Liver (tissue), 3 donors: ENCODE measurements around the gene SCN8A.

Experiments
- JUND ChIP-seq, 2 donors: IDR thresholded peaks; 2 replicates each; pipeline ENCODE4 v1.6.1; 2016; ENCODE audit warnings: antibody characterized with exemption in 2 of 2
- RAD21 ChIP-seq, 2 donors: IDR thresholded peaks; 2 replicates each; pipeline ENCODE4 v1.6.1; 2016; ENCODE audit warnings: antibody characterized with exemption in 2 of 2, mild to moderate bottlenecking in 2 of 2
- TAF1 ChIP-seq: conservative IDR thresholded peaks from 2 replicates; pipeline ENCODE4 v1.6.1; 2016; ENCODE audit warnings: antibody characterized with exemption, mild to moderate bottlenecking
- TF ChIP-seq, protein P1 (sequence below): IDR thresholded peaks from 2 replicates; pipeline ENCODE4 v1.6.1; 2016; ENCODE audit warnings: antibody characterized with exemption, mild to moderate bottlenecking
- TF ChIP-seq, protein P2 (sequence below): fragments of 150-350 bp; IDR thresholded peaks from 2 replicates; pipeline ENCODE4 v1.5.1; 2017; ENCODE audit warnings: improper control_type of control experiment, low read depth, low read length; ENCODE audit not compliant: missing input control
- donor health status: healthy.
- donor health status: healthy.

DNA sequence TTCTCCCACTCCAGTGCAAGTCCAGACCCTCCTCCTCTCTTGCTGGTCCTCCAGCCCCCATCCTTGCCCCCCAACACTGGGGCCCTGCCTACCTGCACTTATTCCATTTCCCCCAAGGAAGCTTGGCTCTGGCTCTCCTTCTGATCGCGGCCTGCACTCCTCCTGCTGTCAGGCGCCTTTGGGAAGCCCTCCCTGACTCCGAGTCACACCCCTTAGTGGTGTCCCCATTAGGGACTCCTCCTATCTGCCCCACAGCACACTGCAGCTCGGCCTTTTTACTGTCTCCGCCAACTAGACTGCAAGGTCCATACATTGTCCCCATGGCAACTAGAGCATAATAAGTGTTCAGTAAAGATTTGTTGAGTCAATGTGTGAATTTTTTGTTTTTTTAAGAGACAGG is 224.5 kb downstream of the SCN8A start:
- TF ChIP-seq, protein P1, sequence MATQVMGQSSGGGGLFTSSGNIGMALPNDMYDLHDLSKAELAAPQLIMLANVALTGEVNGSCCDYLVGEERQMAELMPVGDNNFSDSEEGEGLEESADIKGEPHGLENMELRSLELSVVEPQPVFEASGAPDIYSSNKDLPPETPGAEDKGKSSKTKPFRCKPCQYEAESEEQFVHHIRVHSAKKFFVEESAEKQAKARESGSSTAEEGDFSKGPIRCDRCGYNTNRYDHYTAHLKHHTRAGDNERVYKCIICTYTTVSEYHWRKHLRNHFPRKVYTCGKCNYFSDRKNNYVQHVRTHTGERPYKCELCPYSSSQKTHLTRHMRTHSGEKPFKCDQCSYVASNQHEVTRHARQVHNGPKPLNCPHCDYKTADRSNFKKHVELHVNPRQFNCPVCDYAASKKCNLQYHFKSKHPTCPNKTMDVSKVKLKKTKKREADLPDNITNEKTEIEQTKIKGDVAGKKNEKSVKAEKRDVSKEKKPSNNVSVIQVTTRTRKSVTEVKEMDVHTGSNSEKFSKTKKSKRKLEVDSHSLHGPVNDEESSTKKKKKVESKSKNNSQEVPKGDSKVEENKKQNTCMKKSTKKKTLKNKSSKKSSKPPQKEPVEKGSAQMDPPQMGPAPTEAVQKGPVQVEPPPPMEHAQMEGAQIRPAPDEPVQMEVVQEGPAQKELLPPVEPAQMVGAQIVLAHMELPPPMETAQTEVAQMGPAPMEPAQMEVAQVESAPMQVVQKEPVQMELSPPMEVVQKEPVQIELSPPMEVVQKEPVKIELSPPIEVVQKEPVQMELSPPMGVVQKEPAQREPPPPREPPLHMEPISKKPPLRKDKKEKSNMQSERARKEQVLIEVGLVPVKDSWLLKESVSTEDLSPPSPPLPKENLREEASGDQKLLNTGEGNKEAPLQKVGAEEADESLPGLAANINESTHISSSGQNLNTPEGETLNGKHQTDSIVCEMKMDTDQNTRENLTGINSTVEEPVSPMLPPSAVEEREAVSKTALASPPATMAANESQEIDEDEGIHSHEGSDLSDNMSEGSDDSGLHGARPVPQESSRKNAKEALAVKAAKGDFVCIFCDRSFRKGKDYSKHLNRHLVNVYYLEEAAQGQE: no peak
- TF ChIP-seq JUND (IDR thresholded peaks at IDR 0.05) (no peak), RAD21 (IDR thresholded peaks at IDR 0.05) (no peak), TAF1 (no peak)
- TF ChIP-seq, protein P2, sequence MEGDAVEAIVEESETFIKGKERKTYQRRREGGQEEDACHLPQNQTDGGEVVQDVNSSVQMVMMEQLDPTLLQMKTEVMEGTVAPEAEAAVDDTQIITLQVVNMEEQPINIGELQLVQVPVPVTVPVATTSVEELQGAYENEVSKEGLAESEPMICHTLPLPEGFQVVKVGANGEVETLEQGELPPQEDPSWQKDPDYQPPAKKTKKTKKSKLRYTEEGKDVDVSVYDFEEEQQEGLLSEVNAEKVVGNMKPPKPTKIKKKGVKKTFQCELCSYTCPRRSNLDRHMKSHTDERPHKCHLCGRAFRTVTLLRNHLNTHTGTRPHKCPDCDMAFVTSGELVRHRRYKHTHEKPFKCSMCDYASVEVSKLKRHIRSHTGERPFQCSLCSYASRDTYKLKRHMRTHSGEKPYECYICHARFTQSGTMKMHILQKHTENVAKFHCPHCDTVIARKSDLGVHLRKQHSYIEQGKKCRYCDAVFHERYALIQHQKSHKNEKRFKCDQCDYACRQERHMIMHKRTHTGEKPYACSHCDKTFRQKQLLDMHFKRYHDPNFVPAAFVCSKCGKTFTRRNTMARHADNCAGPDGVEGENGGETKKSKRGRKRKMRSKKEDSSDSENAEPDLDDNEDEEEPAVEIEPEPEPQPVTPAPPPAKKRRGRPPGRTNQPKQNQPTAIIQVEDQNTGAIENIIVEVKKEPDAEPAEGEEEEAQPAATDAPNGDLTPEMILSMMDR: no peak
